22Rv1 (cell line): ENCODE data around the gene TPRA1.

Source experiments
- ZFX ChIP-seq: fragments of 450-650 bp; IDR thresholded peaks from 2 replicates; pipeline ENCODE4 v1.6.1; 2017; ENCODE audit warnings: antibody characterized with exemption, borderline replicate concordance
- TF ChIP-seq, protein P1 (sequence below): fragments of 450-650 bp; IDR thresholded peaks from 2 replicates; pipeline ENCODE4 v1.5.1; 2017; ENCODE audit warnings: mild to moderate bottlenecking

DNA sequence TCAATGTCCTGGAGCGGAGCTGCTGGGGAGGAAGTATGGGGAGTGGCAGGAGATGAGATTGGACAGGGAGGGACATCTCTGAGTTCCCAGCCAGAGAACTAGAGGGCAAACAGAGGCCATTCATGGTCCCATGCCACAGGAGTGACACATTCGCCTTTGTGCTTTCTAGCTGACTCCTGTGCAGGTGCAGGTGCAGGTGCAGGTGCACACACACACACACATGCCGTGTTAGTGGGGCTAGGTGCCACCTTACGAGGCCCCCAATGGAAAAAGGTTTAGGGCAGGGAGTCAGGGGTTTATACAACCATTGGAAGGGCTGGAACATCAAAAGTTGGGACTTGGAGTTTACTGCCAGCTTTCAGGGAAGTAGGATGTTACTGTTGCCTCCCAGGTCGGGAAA lies 52.0 kb downstream of the TPRA1 start:
- TF ChIP-seq, protein P1, sequence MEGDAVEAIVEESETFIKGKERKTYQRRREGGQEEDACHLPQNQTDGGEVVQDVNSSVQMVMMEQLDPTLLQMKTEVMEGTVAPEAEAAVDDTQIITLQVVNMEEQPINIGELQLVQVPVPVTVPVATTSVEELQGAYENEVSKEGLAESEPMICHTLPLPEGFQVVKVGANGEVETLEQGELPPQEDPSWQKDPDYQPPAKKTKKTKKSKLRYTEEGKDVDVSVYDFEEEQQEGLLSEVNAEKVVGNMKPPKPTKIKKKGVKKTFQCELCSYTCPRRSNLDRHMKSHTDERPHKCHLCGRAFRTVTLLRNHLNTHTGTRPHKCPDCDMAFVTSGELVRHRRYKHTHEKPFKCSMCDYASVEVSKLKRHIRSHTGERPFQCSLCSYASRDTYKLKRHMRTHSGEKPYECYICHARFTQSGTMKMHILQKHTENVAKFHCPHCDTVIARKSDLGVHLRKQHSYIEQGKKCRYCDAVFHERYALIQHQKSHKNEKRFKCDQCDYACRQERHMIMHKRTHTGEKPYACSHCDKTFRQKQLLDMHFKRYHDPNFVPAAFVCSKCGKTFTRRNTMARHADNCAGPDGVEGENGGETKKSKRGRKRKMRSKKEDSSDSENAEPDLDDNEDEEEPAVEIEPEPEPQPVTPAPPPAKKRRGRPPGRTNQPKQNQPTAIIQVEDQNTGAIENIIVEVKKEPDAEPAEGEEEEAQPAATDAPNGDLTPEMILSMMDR: no peak
- no peak for TF ChIP-seq ZFX
